Activated naive CD8-positive, alpha-beta T cell (primary cell): ENCODE measurements around the gene MCRIP2.
A peak's percentile ranks its signal among the peaks of the same experiment; 100 is the strongest.

Experiments used
- H3K27ac Mint-ChIP-seq: one replicate; pipeline ENCODE4 v1.8.0; 2021; ENCODE audit warnings: mixed read lengths
- H3K27me3 Mint-ChIP-seq: one replicate; pipeline ENCODE4 v1.8.0; 2021; ENCODE audit warnings: mixed read lengths
- H3K36me3 Mint-ChIP-seq: one replicate; pipeline ENCODE4 v1.8.0; 2021; ENCODE audit warnings: mixed read lengths
- H3K4me1 Mint-ChIP-seq: one replicate; pipeline ENCODE4 v1.8.0; 2021; ENCODE audit warnings: low read depth, mixed read lengths
- H3K4me3 Mint-ChIP-seq: one replicate; pipeline ENCODE4 v1.8.0; 2021; ENCODE audit warnings: mild to moderate bottlenecking, mixed read lengths
- H3K9me3 Mint-ChIP-seq: one replicate; pipeline ENCODE4 v1.8.0; 2021; ENCODE audit warnings: low read depth, mixed read lengths

The MCRIP2 gene

GRCh38 chr16:694187-694862 lies 52.7 kb downstream of the MCRIP2 start:
- Mint-ChIP-seq H3K27me3 (no peaks in the 10 kb centered on the region), H3K36me3 (no peaks in the 10 kb centered on the region), H3K4me3 (peak overlapping the region; percentile 70), H3K4me1 (peaks cover 17% of the 10 kb centered on the region), H3K9me3 (no peaks in the 10 kb centered on the region), H3K27ac (no peak overlapping the region)

- H3K27ac Mint-ChIP-seq: no peak overlapping the region
- no peaks in the 10 kb centered on the region for H3K36me3 Mint-ChIP-seq
- H3K9me3 Mint-ChIP-seq: no peaks in the 10 kb centered on the region
- no peaks in the 10 kb centered on the region for H3K27me3 Mint-ChIP-seq
- H3K4me1 Mint-ChIP-seq: peaks cover 14% of the 10 kb centered on the region
- H3K4me3 Mint-ChIP-seq: no peak overlapping the region
These were observed 53.3 kb downstream of the MCRIP2 start for GRCh38 chr16:694863-695354.

- Mint-ChIP-seq H3K4me3 (peak overlapping the region; percentile 82), H3K36me3 (no peaks in the 10 kb centered on the region), H3K27ac (no peak overlapping the region), H3K9me3 (no peaks in the 10 kb centered on the region), H3K27me3 (no peaks in the 10 kb centered on the region), H3K4me1 (peaks cover 16% of the 10 kb centered on the region)
These were observed 53.9 kb downstream of the MCRIP2 start for GRCh38 chr16:695355-696089.
